GM19023 (cell line): ENCODE results near the gene GRIK1.

Experiments
- ATAC-seq: cut with Tn5 transposase; IDR thresholded peaks from one replicate; pipeline ENCODE4 v1.9.1; 2021; ENCODE audit warnings: mild to moderate bottlenecking, moderate library complexity; ENCODE audit not compliant: unreplicated experiment

GRIK1 gene

DNA sequence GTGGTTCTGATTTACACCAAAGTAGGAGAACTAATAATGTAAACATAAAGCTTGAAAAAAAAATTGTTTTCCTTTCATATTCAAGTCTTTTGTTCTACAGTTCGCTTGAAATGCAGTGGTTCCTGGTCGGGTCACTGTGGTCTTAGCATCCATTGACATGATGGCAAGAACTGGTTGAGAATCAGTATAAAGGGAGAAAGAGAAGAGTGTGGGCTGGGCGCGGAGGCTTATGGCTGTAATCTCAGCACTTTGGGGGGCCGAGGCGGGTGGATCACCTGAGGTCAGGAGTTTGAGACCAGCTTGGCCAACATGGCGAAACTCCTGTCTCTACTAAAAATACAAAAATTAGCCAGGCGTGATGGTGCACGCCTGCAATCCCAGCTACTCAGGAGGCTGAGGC is 390.2 kb downstream of the GRIK1 start:
- no peak for ATAC-seq

GRCh38 chr21:29547998-29548397 is 391.8 kb downstream of the GRIK1 start:
- no peak for ATAC-seq

DNA sequence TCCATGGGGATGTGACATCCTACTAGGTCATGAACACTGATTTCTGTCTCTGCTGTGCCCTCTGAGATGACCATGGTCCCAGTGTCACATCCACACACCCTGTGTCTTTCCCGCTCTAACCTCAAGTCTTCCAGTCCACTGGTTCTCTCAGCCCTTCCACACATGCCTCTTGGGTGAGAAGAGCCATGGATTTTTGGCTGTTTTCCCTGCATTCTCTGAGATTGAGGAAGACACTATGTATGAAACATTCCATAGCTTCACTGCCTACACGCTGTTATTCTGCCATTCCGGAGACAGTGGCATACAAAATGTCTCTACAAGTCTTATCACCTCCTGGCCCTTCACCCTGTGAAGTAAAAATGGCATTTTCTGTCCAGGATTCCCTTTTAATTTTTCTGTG is 393.7 kb downstream of the GRIK1 start:
- no peak for ATAC-seq

DNA sequence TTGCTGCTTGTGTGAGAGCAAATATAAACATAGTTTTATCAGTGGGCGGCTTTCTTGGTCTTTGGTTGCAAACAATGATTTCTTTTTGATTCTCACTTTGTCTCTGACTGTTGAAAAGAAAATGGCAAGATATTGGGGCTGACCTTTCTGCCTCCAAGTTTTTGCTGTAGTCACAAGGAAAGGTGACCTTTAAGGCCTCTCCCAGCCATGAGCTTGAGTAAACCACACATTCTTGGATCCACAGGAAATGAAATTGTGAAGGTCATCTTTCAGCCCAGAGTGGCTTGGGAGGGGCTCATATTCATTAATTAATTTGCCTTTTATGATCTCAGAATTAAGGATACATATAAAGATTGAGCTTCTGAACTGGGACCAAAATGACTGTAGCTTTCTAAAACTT is 399.5 kb downstream of the GRIK1 start:
- no peak for ATAC-seq

DNA sequence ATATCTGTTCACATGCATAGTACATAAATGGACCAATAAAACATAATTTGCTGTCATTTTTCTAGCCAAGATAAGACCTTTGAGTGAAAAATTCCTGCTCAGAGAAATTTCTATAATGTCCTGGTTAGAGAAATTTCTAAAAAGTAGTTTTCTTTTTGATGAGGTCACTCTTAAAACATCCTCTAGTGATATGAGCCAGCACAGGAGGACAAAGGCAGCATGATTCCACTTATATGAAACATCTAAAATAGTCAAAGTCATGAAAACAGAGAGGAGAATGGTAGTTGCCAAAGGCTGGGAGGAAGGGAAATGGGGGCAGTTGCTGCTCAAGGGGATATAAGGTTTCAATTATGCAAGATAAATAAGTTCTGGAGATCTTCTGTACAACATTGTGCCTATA is 401.7 kb downstream of the GRIK1 start:
- ATAC-seq, result no peak

DNA sequence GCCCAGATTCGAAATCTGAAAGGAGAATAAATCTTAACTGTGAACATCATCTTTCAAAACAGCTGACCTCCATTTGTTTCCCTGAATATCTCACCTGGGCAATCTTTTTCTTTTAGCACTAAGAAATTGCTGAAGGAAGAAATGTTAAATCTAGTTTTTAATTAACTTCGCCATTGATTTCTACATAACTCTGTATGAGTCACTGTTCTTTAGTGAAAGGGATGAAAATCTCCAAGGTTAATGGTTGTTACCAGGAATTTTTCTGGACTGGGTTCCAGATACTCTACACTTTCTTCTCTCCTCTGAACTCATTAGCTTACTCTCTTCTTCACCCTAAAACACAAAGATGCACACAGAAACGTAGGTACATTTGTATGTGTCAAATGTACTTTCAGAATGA is 405.3 kb downstream of the GRIK1 start:
- ATAC-seq, result no peak

GRCh38 chr21:29529139-29529538 is 410.7 kb downstream of the GRIK1 start:
- ATAC-seq, result no peak

DNA sequence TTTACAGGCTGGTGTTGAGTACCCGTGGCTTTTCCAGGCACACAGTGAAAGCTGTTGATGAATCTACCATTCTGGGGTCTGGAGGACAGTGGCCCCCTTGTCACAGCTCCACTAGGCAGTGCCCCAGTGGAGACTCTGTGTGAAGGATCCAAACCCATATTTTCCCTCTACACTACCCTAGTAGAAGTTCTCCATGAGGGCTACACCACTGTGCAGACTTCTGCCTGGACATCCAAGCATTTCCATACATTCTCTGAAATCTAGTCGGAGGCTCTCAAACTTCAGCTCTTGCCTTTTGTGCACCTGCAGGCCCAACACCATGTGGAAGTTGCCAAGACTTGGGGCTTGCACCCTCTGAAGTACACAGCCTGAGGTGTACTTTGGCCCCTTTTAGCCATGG is 413.3 kb downstream of the GRIK1 start:
- ATAC-seq, result no peak

DNA sequence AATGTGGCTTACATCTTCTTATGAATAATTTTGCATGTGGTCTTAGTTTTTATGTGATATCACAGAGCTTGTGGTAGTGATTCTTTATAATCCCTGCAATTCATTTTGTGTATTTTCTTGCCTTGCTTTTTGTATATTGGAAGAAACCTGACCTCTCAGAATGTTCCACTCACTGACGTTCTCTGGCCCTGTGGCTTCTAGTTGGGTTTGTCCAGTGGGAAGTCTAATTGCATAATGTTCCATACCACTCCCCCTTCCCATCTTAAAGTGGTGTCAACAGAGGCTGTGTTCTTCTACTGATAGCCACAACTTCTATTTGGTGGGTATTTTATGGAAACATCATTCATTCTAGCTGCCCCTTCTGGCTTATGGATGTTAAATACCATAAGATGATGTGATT is 415.7 kb downstream of the GRIK1 start:
- no peak for ATAC-seq

- no peak for ATAC-seq
These were observed 416.1 kb downstream of the GRIK1 start for GRCh38 chr21:29523646-29524045.

DNA sequence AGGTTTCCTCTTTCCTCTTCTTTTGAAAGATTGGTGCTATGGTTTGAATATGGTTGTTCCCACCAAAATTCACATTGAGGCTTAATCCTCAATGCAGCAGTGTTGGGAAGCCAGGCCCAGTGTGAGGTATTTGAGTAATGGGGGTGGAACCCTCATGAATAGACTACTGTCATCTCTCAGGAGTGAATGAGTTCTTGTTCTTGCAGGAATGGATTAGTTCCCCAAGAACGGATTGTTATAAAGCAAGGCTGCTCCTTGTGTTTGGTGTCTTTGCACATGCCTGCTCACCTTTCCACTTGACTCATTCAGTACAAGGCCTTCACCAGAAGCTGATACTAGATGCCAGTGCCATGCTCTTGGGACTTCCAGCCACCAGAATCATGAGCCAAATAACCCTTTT is 417.9 kb downstream of the GRIK1 start:
- no peak for ATAC-seq

GRCh38 chr21:29520171-29520570 is 419.6 kb downstream of the GRIK1 start:
- no peak for ATAC-seq

DNA sequence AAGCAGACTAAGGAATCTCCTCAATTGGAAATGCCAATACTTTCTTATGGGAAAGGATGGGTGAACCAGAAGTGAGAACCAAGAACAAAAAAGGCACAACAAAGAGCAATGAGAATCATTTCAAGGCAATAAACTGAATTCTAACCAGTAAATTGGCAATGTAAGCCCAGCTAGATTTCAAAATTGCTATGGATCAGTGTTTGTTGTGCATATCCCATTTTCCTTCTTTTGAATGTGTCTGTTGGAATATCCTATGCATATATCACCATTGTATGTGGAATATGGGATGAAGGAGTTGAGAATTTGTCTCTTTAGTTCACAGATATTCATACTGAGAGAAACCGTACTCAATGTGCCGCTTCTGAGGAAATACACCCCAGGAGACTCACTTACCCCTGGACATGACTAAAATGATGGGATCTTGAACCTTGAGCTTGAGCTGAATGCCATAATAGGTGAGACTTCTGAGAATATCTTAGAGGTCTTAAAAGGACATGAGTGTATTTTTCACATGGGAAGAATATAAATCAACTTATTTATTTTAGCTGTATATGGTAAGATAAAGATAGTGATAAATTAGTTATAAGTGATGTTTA is 425.0 kb downstream of the GRIK1 start:
- no peak for ATAC-seq

- ATAC-seq, result no peak
These were observed 426.3 kb downstream of the GRIK1 start for GRCh38 chr21:29513535-29513934.

DNA sequence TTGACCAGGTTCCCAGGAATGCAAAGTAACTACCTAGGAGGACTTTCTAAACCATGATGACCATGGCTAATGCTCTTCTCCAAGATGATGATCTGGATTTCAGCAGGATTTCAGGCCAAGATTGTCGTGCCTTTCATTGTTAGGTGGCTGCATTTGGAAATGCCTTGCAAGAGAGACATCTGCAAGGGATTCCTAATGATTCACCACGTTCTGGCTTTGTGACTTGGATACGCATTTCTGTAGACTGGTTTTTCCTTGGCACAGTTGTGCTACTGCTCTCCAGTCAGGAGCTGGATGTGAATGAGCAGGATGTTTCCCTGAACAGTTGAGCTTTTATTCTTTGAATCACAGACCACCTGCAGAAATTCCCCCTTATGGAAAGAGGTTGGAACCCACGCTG is 428.7 kb downstream of the GRIK1 start:
- no peak for ATAC-seq

- ATAC-seq, result no peak
These were observed 430.7 kb downstream of the GRIK1 start for GRCh38 chr21:29509121-29509520.

- ATAC-seq, result no peak
These were observed 431.5 kb downstream of the GRIK1 start for GRCh38 chr21:29508301-29508700.

- ATAC-seq, result no peak
These were observed 432.8 kb downstream of the GRIK1 start for GRCh38 chr21:29506947-29507346.

DNA sequence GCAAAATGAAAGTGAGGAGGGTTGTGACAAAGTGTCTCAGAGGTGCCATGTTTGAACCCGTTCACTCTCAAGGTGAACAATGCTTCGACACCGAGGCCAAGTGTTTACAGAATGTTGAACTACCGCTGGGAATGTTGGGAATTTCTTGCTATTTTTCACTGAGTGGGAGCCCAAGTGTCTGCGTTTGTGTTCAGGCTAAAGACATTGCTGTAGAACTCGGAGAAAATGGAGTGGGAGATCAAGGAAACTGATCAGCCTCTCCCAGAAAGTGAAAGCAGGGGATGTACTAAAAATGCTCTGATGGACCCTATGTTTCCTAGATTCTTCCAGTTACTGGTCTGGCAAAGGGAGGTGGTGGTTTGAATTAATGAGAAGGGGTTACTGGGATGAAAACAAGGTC is 433.6 kb downstream of the GRIK1 start:
- ATAC-seq, result no peak

GRCh38 chr21:29504751-29505321 is 435.0 kb downstream of the GRIK1 start:
- ATAC-seq, result no peak

DNA sequence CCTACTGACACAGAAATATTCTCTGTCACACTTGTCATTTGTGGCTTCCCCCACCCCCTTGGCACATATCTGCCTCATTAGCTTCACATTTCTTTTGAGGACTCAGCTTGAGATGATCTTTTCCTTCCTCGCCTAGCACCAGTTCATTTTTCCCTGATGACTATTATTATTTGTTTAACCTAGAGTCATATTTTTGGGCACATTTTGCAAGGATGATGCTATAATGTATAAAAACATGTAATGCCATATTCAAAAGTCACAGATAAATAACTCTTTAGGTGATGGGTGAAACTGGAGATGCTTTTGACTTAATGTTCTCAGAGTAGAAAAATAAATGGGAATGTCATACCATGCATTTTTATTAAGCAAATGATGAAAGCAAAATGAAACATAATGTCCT is 438.3 kb downstream of the GRIK1 start:
- no peak for ATAC-seq

GRCh38 chr21:29499734-29500343 is 440.0 kb downstream of the GRIK1 start:
- ATAC-seq, result no peak

DNA sequence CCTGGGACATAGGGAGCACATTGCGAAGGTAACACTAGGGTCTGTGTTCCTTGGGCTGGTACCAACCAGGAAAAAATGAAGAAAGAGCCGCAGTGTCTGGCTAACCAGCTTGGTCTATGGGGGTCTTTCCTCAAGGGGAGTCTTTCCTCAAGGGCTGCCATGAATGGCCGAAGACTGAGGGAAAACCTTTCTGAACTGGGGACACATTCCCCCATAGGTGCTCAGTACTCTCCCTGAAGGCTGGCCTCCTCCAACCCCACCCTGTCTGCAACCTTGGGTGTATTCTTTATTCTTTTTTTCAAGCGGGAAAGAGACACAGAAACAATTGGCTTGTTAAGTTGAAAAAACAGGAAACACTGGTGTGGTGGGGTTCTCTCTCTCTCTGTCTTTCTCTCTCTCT is 440.6 kb downstream of the GRIK1 start:
- no peak for ATAC-seq
